SK-N-SH (cell line): Measurements from ENCODE around the gene TAC4. TPM values are rescaled to one million over a fixed set of nuclear protein-coding genes. Genes with fewer than 3 reads are reported as not detected.

ENCODE experiments used
- CTCF ChIA-PET: fragments of 300-600, 350-600 bp; formaldehyde crosslinking; extraction: SDS; loops from one replicate; lab custom pipeline; 2021; lab: Yijun Ruan, JAX
- POLR2A ChIA-PET: fragments of 350-600 bp; sonication (Branson Sonifier 250); formaldehyde crosslinking; extraction: SDS; loops from one replicate; lab custom pipeline; 2020; ENCODE audit warnings: antibody characterized with exemption, inconsistent platforms; lab: Yijun Ruan, JAX
- DNase-seq: peaks from one replicate; pipeline ENCODE4 v3.0.0; 2012
- H2AFZ ChIP-seq: fragments of 200-600 bp; sonication (generic); 2 replicates; pipeline ENCODE4 v1.8.1; 2016; ENCODE audit warnings: antibody characterized with exemption, mild to moderate bottlenecking, low read depth
- H3F3A ChIP-seq: fragments of 200-600 bp; sonication (generic); replicated peaks from 2 replicates; pipeline ENCODE3; 2016; ENCODE audit warnings: antibody characterized with exemption, mild to moderate bottlenecking; ENCODE audit not compliant: insufficient read depth
- H3K27ac ChIP-seq, 2 experiments: fragments of 200-500 bp in 1 of 2; fragments of 200-600 bp in 1 of 2; sonication (Bioruptor generic) in 1 of 2; sonication (generic), shearing (Covaris generic) in 1 of 2; 2 replicates each; pipeline versions ENCODE4 v1.5.1 to v1.6.1; 2014 to 2016; ENCODE audit warnings: low read depth in 2 of 2, inconsistent platforms in 1 of 2, low read length in 1 of 2, mild to moderate bottlenecking in 1 of 2, mixed read lengths in 1 of 2
- H3K27me3 ChIP-seq: fragments of 200-600 bp; sonication (generic), shearing (Covaris generic); 2 replicates; pipeline ENCODE4 v1.6.1; 2016; ENCODE audit warnings: mixed run types; ENCODE audit not compliant: insufficient read depth
- H3K36me3 ChIP-seq, 2 experiments: fragments of 200-500 bp in 1 of 2; fragments of 200-600 bp in 1 of 2; sonication (Bioruptor generic) in 1 of 2; sonication (generic) in 1 of 2; replicated peaks in 1 of 2; 2 replicates each; pipeline versions ENCODE3 to v1.5.1; 2014 to 2016; ENCODE audit warnings: low read length in 1 of 2, mild to moderate bottlenecking in 1 of 2; ENCODE audit not compliant: insufficient read depth in 2 of 2, control insufficient read depth in 1 of 2
- H3K4me1 ChIP-seq, 2 experiments: fragments of 200-500 bp in 1 of 2; fragments of 200-600 bp in 1 of 2; sonication (Bioruptor generic) in 1 of 2; sonication (generic), shearing (Covaris generic) in 1 of 2; 2 replicates each; pipeline versions ENCODE4 v1.5.1 to v1.6.1; 2014 to 2016; ENCODE audit warnings: low read depth in 1 of 2, low read length in 1 of 2, mixed run types in 1 of 2; ENCODE audit not compliant: insufficient read depth in 2 of 2, control insufficient read depth in 1 of 2
- H3K4me2 ChIP-seq: fragments of 200-600 bp; sonication (generic), shearing (Covaris generic); 2 replicates; pipeline ENCODE4 v1.6.1; 2017; ENCODE audit warnings: mixed run types
- H3K4me3 ChIP-seq, 2 experiments: fragments of 200-500 bp in 1 of 2; fragments of 200-600 bp in 1 of 2; sonication (Bioruptor generic) in 1 of 2; sonication (generic), shearing (Covaris generic) in 1 of 2; 2 replicates each; pipeline versions ENCODE4 v1.5.1 to v1.8.1; 2014 to 2016; ENCODE audit warnings: low read depth in 2 of 2, inconsistent platforms in 1 of 2, low read length in 1 of 2, mild to moderate bottlenecking in 1 of 2, mixed read lengths in 1 of 2, moderate library complexity in 1 of 2
- H3K79me2 ChIP-seq: fragments of 200-600 bp; sonication (generic); 2 replicates; pipeline ENCODE4 v1.8.1; 2017; ENCODE audit warnings: mild to moderate bottlenecking; ENCODE audit not compliant: insufficient read depth
- H3K9ac ChIP-seq: fragments of 200-600 bp; sonication (generic); 2 replicates; pipeline ENCODE4 v1.6.1; 2017; ENCODE audit warnings: mixed run types
- H3K9me2 ChIP-seq: fragments of 200-600 bp; sonication (generic); 2 replicates; pipeline ENCODE4 v1.6.1; 2017; ENCODE audit warnings: mixed run types
- H3K9me3 ChIP-seq: fragments of 200-600 bp; sonication (generic); 2 replicates; pipeline ENCODE4 v1.6.1; 2017; ENCODE audit warnings: mixed run types, mild to moderate bottlenecking, moderate library complexity
- H4K20me1 ChIP-seq: fragments of 200-600 bp; sonication (generic); 2 replicates; pipeline ENCODE4 v1.6.1; 2017; ENCODE audit warnings: mild to moderate bottlenecking, mixed run types; ENCODE audit not compliant: insufficient read depth
- CHD2 ChIP-seq: fragments of 150-350 bp; IDR thresholded peaks from 2 replicates; pipeline ENCODE4 v1.6.1; 2018; ENCODE audit warnings: low read length; ENCODE audit not compliant: partially characterized antibody
- ELF1 ChIP-seq: IDR thresholded peaks from 2 replicates; pipeline ENCODE4 v1.4.0; 2012
- EP300 ChIP-seq, 2 experiments: IDR thresholded peaks; 2 replicates each; pipeline versions ENCODE4 v1.4.0 to v1.6.1; 2012; ENCODE audit warnings: borderline replicate concordance in 1 of 2, low read depth in 1 of 2, low read length in 1 of 2
- EZH2phosphoT487 ChIP-seq: fragments of 200-600 bp; sonication (generic); IDR thresholded peaks from 2 replicates; pipeline ENCODE4 v1.6.1; 2017; ENCODE audit warnings: low read depth, mixed run types, mild to moderate bottlenecking, antibody characterized with exemption, moderate library complexity, borderline replicate concordance
- FOXJ3 ChIP-seq: sonication (generic); formaldehyde crosslinking; IDR thresholded peaks from 2 replicates; pipeline ENCODE4 v1.5.1; 2020; ENCODE audit warnings: mild to moderate bottlenecking, missing genetic modification reagents
- GABPA ChIP-seq: IDR thresholded peaks from 2 replicates; pipeline ENCODE4 v1.4.0; 2012; ENCODE audit warnings: low read depth, mild to moderate bottlenecking
- GATA2 ChIP-seq: sonication (generic); formaldehyde crosslinking; IDR thresholded peaks from 2 replicates; pipeline ENCODE4 v1.5.0; 2020; ENCODE audit warnings: mild to moderate bottlenecking, missing genetic modification reagents
- IRF3 ChIP-seq: fragments of 150-350 bp; IDR thresholded peaks from 2 replicates; pipeline ENCODE4 v1.6.1; 2016; ENCODE audit warnings: mild to moderate bottlenecking, low read depth, low read length
- MEF2A ChIP-seq: IDR thresholded peaks from 2 replicates; pipeline ENCODE4 v1.4.0; 2012; ENCODE audit warnings: low read depth, borderline replicate concordance
- NFIC ChIP-seq: IDR thresholded peaks from 2 replicates; pipeline ENCODE4 v1.4.0; 2012; ENCODE audit warnings: borderline replicate concordance
- POLR2AphosphoS5 ChIP-seq: IDR thresholded peaks from 2 replicates; pipeline ENCODE4 v1.6.1; 2012; ENCODE audit warnings: low read depth, low read length
- RAD21 ChIP-seq: IDR thresholded peaks from 2 replicates; pipeline ENCODE4 v1.6.1; 2012; ENCODE audit warnings: mild to moderate bottlenecking, low read length
- REST ChIP-seq: IDR thresholded peaks from 2 replicates; pipeline ENCODE4 v1.6.1; 2012; ENCODE audit warnings: mild to moderate bottlenecking, low read depth, low read length, moderate library complexity
- SMC3 ChIP-seq: IDR thresholded peaks from 2 replicates; pipeline ENCODE4 v1.6.1; 2012; ENCODE audit warnings: low read depth, low read length, improper control_type of control experiment
- WGBS: methylation state at CpG from one replicate; pipeline ENCODE4 v1.1.6; 2017; ENCODE audit warnings: low lambda C conversion rate; 5-methylcytosine and 5-hydroxymethylcytosine counted together
- polyA plus RNA-seq, 3 experiments: library from polyadenylated mRNA; depleted of rRNA; stranded (reverse); fragments of >200 nt; gene quantifications; 2 replicates each; pipeline ENCODE4 v1.2.3, GENCODE V29; 2012
- TF ChIP-seq, protein P1 (sequence below): fragments of 150-350 bp; IDR thresholded peaks from 2 replicates; pipeline ENCODE4 v1.6.1; 2017; ENCODE audit warnings: antibody characterized with exemption, low read length, low read depth, borderline replicate concordance
- TF ChIP-seq, protein P2 (sequence below): fragments of 200-600 bp; sonication (generic); IDR thresholded peaks from 2 replicates; pipeline ENCODE4 v1.6.1; 2017; ENCODE audit warnings: antibody characterized with exemption, mild to moderate bottlenecking, moderate library complexity
- TF ChIP-seq, protein P3 (sequence below): IDR thresholded peaks from 2 replicates; pipeline ENCODE4; 2012
- TF ChIP-seq, protein P4 (sequence below): IDR thresholded peaks from 2 replicates; pipeline ENCODE4 v1.4.0; 2012; ENCODE audit warnings: low read depth, borderline replicate concordance

Gene TAC4
- polyA plus RNA-seq, 1 of the 3 experiments (the other 2 are of a cell fraction): not detected

- TF ChIP-seq POLR2AphosphoS5 (no peak), GABPA (no peak), IRF3 (no peak), CHD2 (no peak), SMC3 (no peak), RAD21 (no peak), GATA2 (CRISPR knock-in tag) (no peak)
- TF ChIP-seq, protein P1, sequence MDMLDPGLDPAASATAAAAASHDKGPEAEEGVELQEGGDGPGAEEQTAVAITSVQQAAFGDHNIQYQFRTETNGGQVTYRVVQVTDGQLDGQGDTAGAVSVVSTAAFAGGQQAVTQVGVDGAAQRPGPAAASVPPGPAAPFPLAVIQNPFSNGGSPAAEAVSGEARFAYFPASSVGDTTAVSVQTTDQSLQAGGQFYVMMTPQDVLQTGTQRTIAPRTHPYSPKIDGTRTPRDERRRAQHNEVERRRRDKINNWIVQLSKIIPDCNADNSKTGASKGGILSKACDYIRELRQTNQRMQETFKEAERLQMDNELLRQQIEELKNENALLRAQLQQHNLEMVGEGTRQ: no peak
- TF ChIP-seq, protein P2, sequence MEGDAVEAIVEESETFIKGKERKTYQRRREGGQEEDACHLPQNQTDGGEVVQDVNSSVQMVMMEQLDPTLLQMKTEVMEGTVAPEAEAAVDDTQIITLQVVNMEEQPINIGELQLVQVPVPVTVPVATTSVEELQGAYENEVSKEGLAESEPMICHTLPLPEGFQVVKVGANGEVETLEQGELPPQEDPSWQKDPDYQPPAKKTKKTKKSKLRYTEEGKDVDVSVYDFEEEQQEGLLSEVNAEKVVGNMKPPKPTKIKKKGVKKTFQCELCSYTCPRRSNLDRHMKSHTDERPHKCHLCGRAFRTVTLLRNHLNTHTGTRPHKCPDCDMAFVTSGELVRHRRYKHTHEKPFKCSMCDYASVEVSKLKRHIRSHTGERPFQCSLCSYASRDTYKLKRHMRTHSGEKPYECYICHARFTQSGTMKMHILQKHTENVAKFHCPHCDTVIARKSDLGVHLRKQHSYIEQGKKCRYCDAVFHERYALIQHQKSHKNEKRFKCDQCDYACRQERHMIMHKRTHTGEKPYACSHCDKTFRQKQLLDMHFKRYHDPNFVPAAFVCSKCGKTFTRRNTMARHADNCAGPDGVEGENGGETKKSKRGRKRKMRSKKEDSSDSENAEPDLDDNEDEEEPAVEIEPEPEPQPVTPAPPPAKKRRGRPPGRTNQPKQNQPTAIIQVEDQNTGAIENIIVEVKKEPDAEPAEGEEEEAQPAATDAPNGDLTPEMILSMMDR: no peak
Measured at GRCh38 chr17:49882434-49882833, 34.6 kb upstream of the TAC4 start (continued).

DNA sequence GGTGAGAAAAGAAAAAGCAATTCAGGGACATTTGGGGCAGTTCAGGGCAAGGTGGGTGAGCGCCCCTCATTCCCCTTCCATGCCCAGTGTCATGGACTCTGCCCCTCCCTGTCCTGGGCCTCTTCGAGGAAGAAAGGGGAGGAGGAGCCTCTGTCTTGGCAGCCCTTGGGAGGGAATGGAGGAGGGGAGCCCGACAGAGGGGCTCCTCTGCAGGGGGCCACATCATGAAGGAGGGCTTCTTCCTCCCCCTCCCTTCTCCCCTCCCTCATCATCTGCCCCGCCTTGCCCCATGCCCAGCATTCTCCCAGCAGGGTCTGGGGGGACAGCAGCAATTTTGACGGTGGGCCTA lies 33.2 kb upstream of the TAC4 start:
- Histone ChIP-seq H3K27me3 (peaks cover 83% of the 10 kb centered on the region), H3K9me3 (no peaks in the 10 kb centered on the region), H3F3A (peaks cover 5% of the 10 kb centered on the region), H3K4me1 (peaks cover 0 to 9% of the 10 kb centered on the region in 2 experiments; a peak in 1 of 4 replicates), H3K4me3 (no peak overlapping the region; a peak in 1 of 4 replicates), H3K36me3 (no peaks in the 10 kb centered on the region), H3K4me2 (no peak overlapping the region), H4K20me1 (no peaks in the 10 kb centered on the region), H2AFZ (no peak overlapping the region), H3K9ac (no peak overlapping the region), H3K27ac (no peak overlapping the region), H3K9me2 (no peaks in the 10 kb centered on the region), H3K79me2 (no peaks in the 10 kb centered on the region)
- ChIA-PET CTCF (interaction anchor here (0.6 to 40.4 kb wide), 45 partner anchors 9 to 531 kb away, joined by 3 to 1665 read pairs (median 6); partner anchors contain the start of gene DLX3), POLR2A (no interaction called here)
- WGBS: 16% methylated on average over 5 of the region's 5 CpGs
- DNase-seq: no peak
- TF ChIP-seq SMC3 (no peak), GABPA (no peak), IRF3 (no peak), NFIC (no peak), ELF1 (no peak), EZH2phosphoT487 (no peak), MEF2A (no peak), REST (no peak), GATA2 (CRISPR knock-in tag) (no peak), RAD21 (no peak), CHD2 (no peak), EP300 (IDR thresholded peaks at IDR 0.05; ENCODE audit: borderline replicate concordance in 1 of 2, low read depth in 1 of 2, low read length in 1 of 2) (no peak), FOXJ3 (CRISPR knock-in tag) (no peak)
- TF ChIP-seq, protein P1: no peak
- TF ChIP-seq, protein P3, sequence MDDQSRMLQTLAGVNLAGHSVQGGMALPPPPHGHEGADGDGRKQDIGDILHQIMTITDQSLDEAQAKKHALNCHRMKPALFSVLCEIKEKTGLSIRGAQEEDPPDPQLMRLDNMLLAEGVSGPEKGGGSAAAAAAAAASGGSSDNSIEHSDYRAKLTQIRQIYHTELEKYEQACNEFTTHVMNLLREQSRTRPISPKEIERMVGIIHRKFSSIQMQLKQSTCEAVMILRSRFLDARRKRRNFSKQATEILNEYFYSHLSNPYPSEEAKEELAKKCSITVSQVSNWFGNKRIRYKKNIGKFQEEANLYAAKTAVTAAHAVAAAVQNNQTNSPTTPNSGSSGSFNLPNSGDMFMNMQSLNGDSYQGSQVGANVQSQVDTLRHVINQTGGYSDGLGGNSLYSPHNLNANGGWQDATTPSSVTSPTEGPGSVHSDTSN: no peak
- TF ChIP-seq, protein P4, sequence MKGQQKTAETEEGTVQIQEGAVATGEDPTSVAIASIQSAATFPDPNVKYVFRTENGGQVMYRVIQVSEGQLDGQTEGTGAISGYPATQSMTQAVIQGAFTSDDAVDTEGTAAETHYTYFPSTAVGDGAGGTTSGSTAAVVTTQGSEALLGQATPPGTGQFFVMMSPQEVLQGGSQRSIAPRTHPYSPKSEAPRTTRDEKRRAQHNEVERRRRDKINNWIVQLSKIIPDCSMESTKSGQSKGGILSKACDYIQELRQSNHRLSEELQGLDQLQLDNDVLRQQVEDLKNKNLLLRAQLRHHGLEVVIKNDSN: no peak
